NCI-H1436 treated with DMSO at 0.1 percent for 48 hours (cell line): Measurements from ENCODE around the gene LONRF2.

Source experiments
- DNase-seq: peaks from one replicate; lab custom pipeline; 2025; lab: John Stamatoyannopoulos, UW

LONRF2 gene

GRCh38 chr2:100301881-100302584 is 20.3 kb downstream of the LONRF2 start:
- DNase-seq: no peak

- DNase-seq: no peak
Measured at GRCh38 chr2:100299548-100299947, 22.8 kb downstream of the LONRF2 start.

DNA sequence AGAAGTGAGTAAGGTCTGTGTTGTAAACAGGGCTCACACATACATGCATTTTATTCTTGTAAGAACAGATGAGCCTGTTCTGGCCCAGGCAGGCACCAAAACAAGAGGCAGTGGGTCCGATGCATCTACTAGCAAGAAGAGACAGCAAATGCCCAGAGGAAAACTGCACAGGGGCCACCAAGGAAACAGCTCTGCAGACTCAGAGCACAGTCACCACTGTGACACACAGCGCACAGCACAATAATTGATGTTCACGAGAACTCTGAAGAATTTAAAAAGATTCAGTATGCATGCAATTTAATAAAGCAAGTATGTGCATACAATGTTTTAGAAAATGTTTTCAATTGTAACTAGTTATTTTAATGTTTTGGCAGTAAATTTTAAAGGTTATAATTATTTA is 24.8 kb downstream of the LONRF2 start:
- DNase-seq: no peak

- no peak for DNase-seq
Measured at GRCh38 chr2:100294162-100294497, 28.2 kb downstream of the LONRF2 start.

GRCh38 chr2:100293341-100294161 is 28.8 kb downstream of the LONRF2 start:
- no peak for DNase-seq

GRCh38 chr2:100292022-100292580 is 30.2 kb downstream of the LONRF2 start:
- no peak for DNase-seq

GRCh38 chr2:100291152-100291970 is 30.9 kb downstream of the LONRF2 start:
- DNase-seq: no peak

- DNase-seq: no peak
Measured at GRCh38 chr2:100290718-100291151, 31.6 kb downstream of the LONRF2 start.

DNA sequence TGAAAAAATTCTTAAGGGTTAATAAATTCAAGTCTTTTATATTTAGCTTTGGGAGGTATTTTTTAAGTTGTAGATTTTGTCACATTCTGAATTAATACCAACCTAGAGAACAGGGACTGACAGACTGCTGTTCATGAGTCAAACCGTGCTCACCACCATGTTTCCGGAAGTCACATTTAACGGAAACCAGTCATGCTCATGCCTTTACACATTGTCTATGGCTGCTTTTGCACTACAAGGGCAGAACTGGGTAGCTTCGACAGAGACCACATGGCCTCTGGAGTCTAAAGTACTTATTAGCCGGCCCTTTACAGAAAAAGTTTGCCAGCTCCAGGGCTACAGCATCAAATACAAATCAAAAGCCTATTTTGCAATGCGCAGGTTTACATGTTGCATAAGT is 33.3 kb downstream of the LONRF2 start:
- DNase-seq: no peak

DNA sequence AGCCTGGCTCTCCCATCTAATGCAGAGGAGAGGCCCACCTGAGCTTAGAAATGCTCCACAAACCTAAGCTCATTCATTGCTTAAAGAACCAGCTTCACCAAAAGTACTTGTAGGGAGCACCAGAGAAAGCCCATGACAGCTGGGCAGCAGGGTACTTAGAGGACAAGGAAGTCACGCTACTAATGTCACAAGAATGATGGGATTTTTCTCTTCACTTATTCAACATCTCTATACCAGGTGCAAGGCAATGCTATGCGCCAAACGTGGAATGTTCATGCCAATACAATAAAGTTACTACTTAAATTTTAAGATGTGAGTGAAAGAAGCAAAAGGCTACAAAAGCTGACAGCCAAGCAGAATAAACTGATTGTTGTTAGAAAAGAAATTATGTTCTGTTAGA is 36.0 kb downstream of the LONRF2 start:
- DNase-seq: no peak

GRCh38 chr2:100285691-100286090 is 36.6 kb downstream of the LONRF2 start:
- no peak for DNase-seq

GRCh38 chr2:100285011-100285410 is 37.3 kb downstream of the LONRF2 start:
- no peak for DNase-seq

DNA sequence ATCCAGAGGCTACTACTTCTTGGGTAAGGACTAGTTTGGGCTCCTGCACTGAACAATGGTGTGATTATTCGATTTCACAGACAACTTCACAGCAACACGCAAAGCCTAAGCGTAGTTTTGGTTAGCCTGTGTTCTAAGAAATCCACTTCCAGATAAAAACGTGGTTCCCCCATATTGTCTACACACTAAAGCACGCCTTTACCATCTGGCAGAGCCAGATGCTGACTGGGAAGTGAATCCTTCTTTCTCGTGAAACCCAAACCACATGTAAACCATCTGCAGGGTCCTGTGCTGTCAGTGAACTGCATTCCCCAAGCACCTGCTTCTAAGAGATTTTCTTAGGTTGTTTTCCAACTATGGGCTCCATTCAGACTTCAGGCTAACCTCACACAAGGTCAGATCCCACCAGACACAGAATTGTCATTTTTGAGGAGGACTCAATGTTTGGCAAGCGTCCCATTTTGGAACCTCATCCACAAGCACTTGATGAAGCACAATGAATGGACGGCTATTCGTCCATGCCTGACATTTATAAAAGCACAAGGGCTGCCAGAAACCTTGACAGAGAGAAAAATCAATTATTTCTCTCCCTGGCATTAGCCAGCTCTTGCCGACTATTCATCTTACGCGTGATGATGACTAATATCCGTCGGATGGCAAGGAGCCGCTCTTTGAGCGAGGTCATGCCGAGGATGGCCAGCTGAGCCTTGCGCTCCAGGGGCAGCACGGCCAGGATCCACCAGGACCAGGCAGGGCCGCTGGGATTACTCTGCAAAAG is 38.4 kb downstream of the LONRF2 start:
- DNase-seq: no peak

DNA sequence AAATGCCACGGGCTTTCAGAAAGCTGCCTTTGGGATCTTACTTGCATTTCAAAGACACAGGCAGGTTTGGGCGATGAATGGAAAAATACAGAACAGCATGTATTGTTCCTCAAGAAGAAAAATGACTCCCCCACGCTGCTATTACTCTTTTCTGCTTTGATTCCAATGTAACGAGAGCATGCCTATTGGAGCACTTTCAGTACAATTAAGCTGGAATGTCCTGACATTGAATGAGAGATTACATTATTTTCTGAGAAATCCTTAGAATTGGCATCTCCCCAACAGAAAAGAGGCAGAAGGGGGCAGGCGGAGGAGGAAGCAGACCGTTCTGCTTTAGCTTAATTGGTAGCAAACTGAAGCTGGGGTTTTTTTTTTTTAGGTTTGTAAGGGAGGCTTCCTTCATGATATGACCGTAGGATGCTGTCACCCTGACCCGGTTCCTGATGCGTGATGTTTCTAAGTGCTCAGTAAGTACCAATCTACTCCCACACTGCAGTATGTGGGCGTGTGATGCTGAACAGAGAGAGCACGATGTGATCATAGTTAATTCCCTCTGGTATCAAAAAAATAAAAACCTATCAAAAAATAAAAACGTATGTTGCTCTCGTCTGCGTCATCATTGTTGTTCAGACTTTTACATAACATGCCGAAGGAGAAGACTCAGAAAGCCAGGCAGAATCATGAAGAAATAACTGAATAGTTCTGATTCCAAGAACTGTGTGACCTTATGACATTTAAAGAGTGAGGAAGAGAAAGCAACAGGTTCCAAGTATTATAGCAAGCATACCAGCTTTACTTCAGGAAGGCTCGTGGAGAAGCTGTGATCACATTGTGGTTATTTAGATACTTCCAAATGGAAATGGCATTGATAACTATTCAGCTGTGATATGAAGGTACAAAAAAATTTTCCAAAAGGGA is 40.5 kb downstream of the LONRF2 start:
- DNase-seq: no peak

DNA sequence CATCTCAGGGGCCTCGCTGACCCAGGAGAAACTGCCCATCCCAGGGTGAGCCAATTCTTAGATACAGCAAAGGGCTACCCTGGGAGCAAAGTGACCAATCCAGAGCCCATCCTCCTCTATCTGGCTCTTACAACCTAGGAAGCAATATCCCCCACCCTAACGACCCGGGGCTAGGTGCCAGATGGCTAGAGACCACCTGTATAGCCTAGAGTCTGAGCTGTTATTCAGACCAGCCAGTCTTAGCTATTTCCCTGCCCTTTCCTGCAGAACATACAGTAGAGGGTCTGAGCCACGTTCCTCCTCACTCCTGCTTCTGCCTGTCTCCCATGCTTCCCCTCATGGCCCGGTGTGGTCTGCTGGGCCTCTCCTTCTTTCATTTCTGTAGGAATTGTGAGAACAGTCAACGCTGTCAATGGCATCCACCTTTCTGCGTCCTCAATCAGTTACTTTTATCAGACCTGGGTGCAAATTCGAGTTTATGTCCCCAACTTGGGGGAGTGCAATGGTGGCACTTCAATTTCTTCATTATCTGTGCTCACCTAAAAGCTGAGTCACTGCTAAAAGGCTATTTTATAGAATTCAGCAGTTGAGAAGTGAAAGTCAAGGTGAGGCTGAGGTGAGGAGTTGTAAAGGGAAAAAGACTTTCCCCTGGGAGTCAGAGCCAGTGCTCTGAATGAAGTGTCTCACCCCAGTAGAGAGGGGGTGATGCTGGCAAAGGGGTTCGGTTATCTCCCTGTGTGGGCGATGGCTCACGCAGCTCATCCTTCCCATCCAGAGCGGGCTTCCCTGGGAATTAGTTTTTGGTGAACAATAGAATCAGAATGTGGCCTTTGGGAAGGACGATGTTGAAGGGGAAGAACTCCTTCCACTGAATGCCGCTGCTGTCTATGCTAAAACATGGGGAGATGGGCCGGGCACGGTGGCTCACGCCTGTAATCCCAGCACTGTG is 42.4 kb downstream of the LONRF2 start:
- no peak for DNase-seq

DNA sequence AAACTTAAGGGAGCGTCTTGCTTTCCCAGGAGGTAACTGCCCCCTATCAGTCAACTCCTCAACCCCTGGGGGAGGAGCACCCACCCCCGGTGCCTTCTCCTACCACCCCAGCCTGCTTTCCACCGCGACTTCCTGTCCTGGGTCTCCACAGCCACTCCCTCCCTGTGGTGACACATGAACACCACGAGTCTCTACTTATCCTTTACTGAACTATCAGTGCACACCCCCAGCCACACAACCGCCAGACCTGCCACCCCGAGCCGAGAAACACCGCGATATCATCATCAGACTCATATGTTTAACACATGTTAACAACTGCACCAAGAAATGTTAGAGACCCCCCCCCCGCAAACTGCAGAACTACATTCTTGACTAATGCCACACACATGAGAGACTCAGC is 43.3 kb downstream of the LONRF2 start:
- no peak for DNase-seq

DNA sequence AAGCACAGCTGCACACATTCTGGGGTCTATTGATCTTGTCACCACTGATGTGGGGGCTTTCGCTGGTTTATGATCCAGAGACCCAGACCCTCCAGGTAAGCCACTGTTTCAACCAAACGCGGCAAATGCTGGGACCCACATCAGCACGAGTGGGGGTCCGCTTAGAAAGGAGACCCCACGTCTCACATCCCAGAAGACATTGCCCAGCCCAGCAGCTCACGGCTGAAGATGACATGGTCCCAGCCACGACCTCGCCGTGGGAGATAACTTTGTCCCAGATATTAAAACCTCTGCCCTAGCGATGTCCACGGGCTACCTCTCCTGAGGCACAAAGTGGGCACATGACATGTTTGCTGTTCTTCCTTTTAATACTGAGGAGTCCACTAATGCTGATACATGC is 43.8 kb downstream of the LONRF2 start:
- DNase-seq: no peak

GRCh38 chr2:100277540-100278207 is 44.6 kb downstream of the LONRF2 start:
- DNase-seq: no peak

- DNase-seq: no peak
Measured at GRCh38 chr2:100276716-100277115, 45.6 kb downstream of the LONRF2 start.
